Mesenchymal stem cell (in vitro differentiated cells and primary cell): Measurements from ENCODE around the gene CLCN4.

Experiments used
- DNase-seq: peaks from one replicate; pipeline ENCODE4 v3.0.0-alpha.2; 2013
- H2AFZ ChIP-seq: one replicate; pipeline ENCODE4 v1.6.1; 2013; ENCODE audit warnings: low read depth, mild to moderate bottlenecking, control low read depth, inconsistent platforms, low read length, moderate library complexity
- H2AK5ac ChIP-seq: 2 replicates; pipeline ENCODE4 v1.6.1; 2013; ENCODE audit warnings: low read length, moderate library complexity, mild to moderate bottlenecking, inconsistent platforms; ENCODE audit not compliant: severe bottlenecking
- H2BK120ac ChIP-seq: one replicate; pipeline ENCODE4 v1.6.1; 2013; ENCODE audit warnings: low read depth, mild to moderate bottlenecking, inconsistent platforms, low read length, moderate library complexity
- H2BK12ac ChIP-seq, 2 experiments: one replicate each; pipeline ENCODE4 v1.6.1; 2013; ENCODE audit warnings: inconsistent platforms in 2 of 2, low read length in 2 of 2, mild to moderate bottlenecking in 2 of 2, moderate library complexity in 2 of 2, control low read depth in 1 of 2
- H2BK15ac ChIP-seq: one replicate; pipeline ENCODE4 v1.6.1; 2013; ENCODE audit warnings: mild to moderate bottlenecking, low read depth, inconsistent platforms; ENCODE audit not compliant: poor library complexity, severe bottlenecking
- H2BK5ac ChIP-seq: 2 replicates; pipeline ENCODE4 v1.6.1; 2013; ENCODE audit warnings: low read depth, mild to moderate bottlenecking, low read length, control low read depth, inconsistent platforms; ENCODE audit not compliant: poor library complexity, severe bottlenecking
- H3K14ac ChIP-seq, 2 experiments: one replicate each; pipeline ENCODE4 v1.6.1; 2013; ENCODE audit warnings: inconsistent platforms in 2 of 2, low read length in 2 of 2, control low read depth in 1 of 2, mild to moderate bottlenecking in 1 of 2, moderate library complexity in 1 of 2
- H3K18ac ChIP-seq, 2 experiments: one replicate each; pipeline ENCODE4 v1.6.1; 2013; ENCODE audit warnings: inconsistent platforms in 2 of 2, low read length in 2 of 2, control low read depth in 1 of 2, low read depth in 1 of 2, mild to moderate bottlenecking in 1 of 2
- H3K23ac ChIP-seq, 2 experiments: one replicate each; pipeline ENCODE4 v1.6.1; 2013; ENCODE audit warnings: inconsistent platforms in 2 of 2, low read length in 2 of 2, mild to moderate bottlenecking in 2 of 2, moderate library complexity in 2 of 2, control low read depth in 1 of 2
- H3K27ac ChIP-seq: 2 replicates; pipeline ENCODE4 v1.5.1; 2013; ENCODE audit warnings: mild to moderate bottlenecking, moderate library complexity, low read length, control low read depth, inconsistent platforms; ENCODE audit not compliant: poor library complexity, severe bottlenecking
- H3K27me3 ChIP-seq, 2 experiments: 2 replicates each; pipeline versions ENCODE4 v1.6.1 to v1.7.0; 2013; ENCODE audit warnings: low read length in 2 of 2, mild to moderate bottlenecking in 2 of 2, moderate library complexity in 2 of 2, control low read depth in 1 of 2, inconsistent platforms in 1 of 2; ENCODE audit not compliant: control insufficient read depth in 1 of 2, insufficient read depth in 1 of 2
- H3K36me3 ChIP-seq, 2 experiments: 2 replicates each; pipeline versions ENCODE4 v1.6.1 to v1.7.0; 2013; ENCODE audit warnings: low read length in 2 of 2, control low read depth in 1 of 2, inconsistent platforms in 1 of 2, low read depth in 1 of 2, mild to moderate bottlenecking in 1 of 2; ENCODE audit not compliant: insufficient read depth in 2 of 2, control insufficient read depth in 1 of 2
- H3K4ac ChIP-seq, 2 experiments: one replicate each; pipeline ENCODE4 v1.6.1; 2013; ENCODE audit warnings: inconsistent platforms in 2 of 2, low read length in 2 of 2, mild to moderate bottlenecking in 2 of 2, moderate library complexity in 2 of 2, control low read depth in 1 of 2, low read depth in 1 of 2
- H3K4me1 ChIP-seq: 2 replicates; pipeline ENCODE4 v1.6.1; 2013; ENCODE audit warnings: low read depth, low read length, control low read depth; ENCODE audit not compliant: control insufficient read depth, insufficient read depth
- H3K4me2 ChIP-seq: 2 replicates; pipeline ENCODE4 v1.6.1; 2013; ENCODE audit warnings: low read length, mild to moderate bottlenecking, inconsistent platforms; ENCODE audit not compliant: poor library complexity, severe bottlenecking
- H3K4me3 ChIP-seq, 2 experiments: 2 replicates each; pipeline versions ENCODE4 v1.5.1 to v1.7.0; 2013; ENCODE audit warnings: low read length in 2 of 2, mild to moderate bottlenecking in 2 of 2, control low read depth in 1 of 2, low read depth in 1 of 2; ENCODE audit not compliant: insufficient read depth in 1 of 2
- H3K79me1 ChIP-seq: replicated peaks from 2 replicates; pipeline ENCODE4 v1.6.1; 2013; ENCODE audit warnings: mild to moderate bottlenecking, control low read depth, low read length, inconsistent platforms; ENCODE audit not compliant: poor library complexity, severe bottlenecking
- H3K9ac ChIP-seq: 2 replicates; pipeline ENCODE4 v1.7.0; 2013; ENCODE audit warnings: mild to moderate bottlenecking, low read length, moderate library complexity
- H3K9me3 ChIP-seq: 2 replicates; pipeline ENCODE4 v1.7.0; 2013; ENCODE audit warnings: mild to moderate bottlenecking, low read length; ENCODE audit not compliant: control insufficient read depth
- H4K8ac ChIP-seq: one replicate; pipeline ENCODE4 v1.6.1; 2013; ENCODE audit warnings: inconsistent platforms, mild to moderate bottlenecking, low read length, moderate library complexity
- H4K91ac ChIP-seq: one replicate; pipeline ENCODE4 v1.6.1; 2013; ENCODE audit warnings: mild to moderate bottlenecking, low read length, inconsistent platforms
- WGBS: methylation state at CpG from one replicate; pipeline ENCODE4 v1.1.7; 2013; ENCODE audit warnings: mixed read lengths; 5-methylcytosine and 5-hydroxymethylcytosine counted together

Gene CLCN4

DNA sequence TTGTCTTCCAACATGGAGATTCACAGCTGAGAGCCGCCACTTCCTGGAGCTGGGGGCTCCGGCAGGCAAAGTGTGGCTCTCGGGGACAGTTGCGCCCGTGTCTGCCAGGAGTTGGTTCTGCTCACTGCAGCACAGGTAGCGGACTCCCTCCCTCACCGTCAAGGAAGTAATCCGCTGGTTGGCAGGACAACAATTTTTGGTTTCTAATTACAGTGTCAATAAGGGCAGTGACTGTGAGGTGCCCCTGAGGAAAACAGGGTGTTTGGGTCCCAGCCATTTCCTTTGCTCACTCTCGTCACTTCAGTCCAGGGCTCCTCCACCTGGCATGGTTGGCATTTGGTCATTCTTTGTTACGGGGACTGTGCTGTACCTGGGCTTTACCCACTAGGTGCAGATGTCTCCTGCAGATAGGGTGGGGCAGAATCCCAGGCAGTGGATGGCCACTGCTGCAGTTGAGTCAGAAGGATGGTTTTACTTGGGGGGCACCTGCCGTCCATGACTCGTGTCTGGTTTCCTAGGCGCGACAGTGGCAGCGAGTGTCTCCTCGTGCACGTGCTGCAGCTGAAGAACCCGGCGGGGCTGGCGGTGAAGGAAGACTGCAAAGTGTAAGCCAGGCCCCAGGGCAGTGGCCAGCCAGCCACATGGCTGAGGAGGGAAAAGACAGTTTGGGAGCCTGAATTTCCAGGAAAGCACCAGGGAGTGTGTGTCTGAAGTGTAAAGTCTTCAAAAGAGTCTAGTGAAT, 32.1 kb upstream of the CLCN4 start:
- Histone ChIP-seq H4K91ac (no peak overlapping the region), H3K79me1 (peaks cover 16% of the 10 kb centered on the region), H2AFZ (no peak overlapping the region), H3K36me3 (peaks cover 17 to 56% of the 10 kb centered on the region in 2 experiments), H3K18ac (no peak overlapping the region), H3K27me3 (no peaks in the 10 kb centered on the region), H3K27ac (no peak overlapping the region), H2AK5ac (no peak overlapping the region), H3K4ac (no peak overlapping the region), H3K14ac (no peak overlapping the region), H3K4me2 (no peak overlapping the region), H3K9me3 (no peaks in the 10 kb centered on the region), H3K4me1 (no peaks in the 10 kb centered on the region), H3K4me3 (no peak overlapping the region), H3K23ac (no peak overlapping the region), H2BK15ac (no peak overlapping the region), H2BK120ac (no peak overlapping the region), H3K9ac (no peak overlapping the region), H2BK12ac (no peak overlapping the region), H2BK5ac (no peak overlapping the region), H4K8ac (no peak overlapping the region)
- DNase-seq = no peak
- WGBS = 98% methylated on average over 20 of the region's 20 CpGs

DNA sequence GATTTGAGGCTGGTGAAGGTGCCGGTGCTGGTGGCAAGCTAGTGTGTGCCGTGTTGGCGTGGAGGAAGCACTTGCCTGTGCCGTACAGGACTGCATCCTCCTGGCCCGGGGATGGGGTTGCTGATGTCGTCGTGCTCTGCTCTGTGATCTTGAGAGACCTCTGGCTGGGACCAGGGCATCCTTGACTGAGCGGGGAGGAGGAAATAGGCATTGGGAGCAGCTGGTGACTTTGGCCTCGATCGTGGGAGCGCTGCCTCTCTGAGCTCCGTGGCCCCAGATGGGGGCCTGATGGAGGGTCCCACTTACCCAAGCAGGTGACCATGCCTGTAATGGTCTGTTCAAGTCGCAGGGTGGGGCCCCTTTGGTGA, 31.5 kb upstream of the CLCN4 start:
- H3K9ac ChIP-seq = no peak overlapping the region
- no peaks in the 10 kb centered on the region for H3K9me3 ChIP-seq
- H3K23ac ChIP-seq = no peak overlapping the region
- 95% methylated on average over 13 of the region's 13 CpGs for WGBS
- no peak overlapping the region for H4K8ac ChIP-seq
- H3K79me1 ChIP-seq = peaks cover 16% of the 10 kb centered on the region
- H2BK5ac ChIP-seq = no peak overlapping the region
- H4K91ac ChIP-seq = no peak overlapping the region
- H3K27me3 ChIP-seq = no peaks in the 10 kb centered on the region
- H3K27ac ChIP-seq = no peak overlapping the region
- H2AK5ac ChIP-seq = no peak overlapping the region
- no peak overlapping the region for H3K14ac ChIP-seq
- no peak overlapping the region for H3K18ac ChIP-seq
- no peak overlapping the region for H3K4ac ChIP-seq
- H2BK15ac ChIP-seq = no peak overlapping the region
- no peak overlapping the region for H2BK120ac ChIP-seq
- H3K4me2 ChIP-seq = no peak overlapping the region
- no peak overlapping the region for H2AFZ ChIP-seq
- no peak overlapping the region for H3K4me3 ChIP-seq
- H3K4me1 ChIP-seq = no peaks in the 10 kb centered on the region
- H2BK12ac ChIP-seq = no peak overlapping the region
- no peak for DNase-seq
- peaks cover 17 to 61% of the 10 kb centered on the region in 2 experiments for H3K36me3 ChIP-seq

DNA sequence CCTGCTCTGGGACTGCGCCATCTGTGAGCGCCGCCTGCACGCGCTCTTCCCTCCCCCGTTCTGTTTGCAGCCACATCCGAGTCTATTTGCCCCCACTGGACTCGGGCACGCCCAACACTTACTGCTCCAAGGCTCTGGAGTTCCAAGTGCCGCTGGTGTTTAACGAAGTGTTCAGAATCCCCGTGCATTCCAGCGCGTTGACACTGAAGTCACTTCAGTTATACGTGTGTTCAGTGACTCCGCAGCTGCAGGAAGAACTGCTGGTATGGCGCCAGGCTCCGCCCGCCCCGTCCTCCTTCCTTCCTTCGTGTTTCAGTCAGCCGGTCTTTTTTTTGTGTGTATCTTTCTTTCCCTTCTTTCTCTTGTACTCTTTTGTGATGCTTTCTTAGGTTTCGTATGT, 30.7 kb upstream of the CLCN4 start:
- Histone ChIP-seq H2AFZ (no peak overlapping the region), H2BK15ac (no peak overlapping the region), H3K36me3 (peaks cover 15 to 61% of the 10 kb centered on the region in 2 experiments), H4K8ac (no peak overlapping the region), H3K23ac (no peak overlapping the region), H3K9ac (no peak overlapping the region), H3K4ac (no peak overlapping the region), H2BK12ac (no peak overlapping the region), H3K27ac (no peak overlapping the region), H3K4me1 (no peaks in the 10 kb centered on the region), H2BK5ac (no peak overlapping the region), H4K91ac (no peak overlapping the region), H3K4me3 (no peak overlapping the region), H3K79me1 (peaks cover 13% of the 10 kb centered on the region), H3K18ac (no peak overlapping the region), H2AK5ac (no peak overlapping the region), H3K9me3 (no peaks in the 10 kb centered on the region), H2BK120ac (no peak overlapping the region), H3K14ac (no peak overlapping the region), H3K27me3 (no peaks in the 10 kb centered on the region), H3K4me2 (no peak overlapping the region)
- no peak for DNase-seq
- WGBS = 94% methylated on average over 17 of the region's 23 CpGs

DNA sequence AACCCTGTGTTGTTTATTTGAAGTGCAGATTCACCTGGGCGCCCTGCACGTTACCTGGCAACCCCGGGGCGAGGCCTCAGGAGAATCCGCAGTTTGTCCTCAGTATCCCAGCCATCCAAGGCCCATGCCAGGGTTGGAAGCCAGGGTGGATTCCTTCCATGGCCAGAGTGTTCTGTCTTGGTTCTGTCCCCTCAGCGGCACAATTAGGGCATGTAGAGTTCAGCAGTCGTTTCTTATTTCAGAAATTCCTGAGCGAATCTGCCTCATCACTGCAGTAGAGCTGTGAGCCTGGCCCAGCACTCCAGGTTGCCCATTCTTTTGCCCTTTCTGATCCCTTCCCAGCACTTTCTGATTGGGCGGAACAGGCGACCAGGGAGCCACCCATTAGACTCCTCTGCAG, 29.9 kb upstream of the CLCN4 start:
- H2BK5ac ChIP-seq = no peak overlapping the region
- 100% methylated on average over 10 of the region's 10 CpGs for WGBS
- no peak overlapping the region for H2AK5ac ChIP-seq
- H3K27me3 ChIP-seq = no peaks in the 10 kb centered on the region
- H3K23ac ChIP-seq = no peak overlapping the region
- DNase-seq = no peak
- H3K36me3 ChIP-seq = peaks cover 17 to 54% of the 10 kb centered on the region in 2 experiments
- no peak overlapping the region for H3K27ac ChIP-seq
- H2BK120ac ChIP-seq = no peak overlapping the region
- no peak overlapping the region for H3K4me3 ChIP-seq
- no peak overlapping the region for H3K4ac ChIP-seq
- H3K9me3 ChIP-seq = no peaks in the 10 kb centered on the region
- no peak overlapping the region for H2BK12ac ChIP-seq
- no peaks in the 10 kb centered on the region for H3K4me1 ChIP-seq
- no peak overlapping the region for H2BK15ac ChIP-seq
- peaks cover 9% of the 10 kb centered on the region for H3K79me1 ChIP-seq
- H3K14ac ChIP-seq = no peak overlapping the region
- no peak overlapping the region for H3K18ac ChIP-seq
- H2AFZ ChIP-seq = no peak overlapping the region
- H3K9ac ChIP-seq = no peak overlapping the region
- no peak overlapping the region for H3K4me2 ChIP-seq
- no peak overlapping the region for H4K91ac ChIP-seq
- H4K8ac ChIP-seq = no peak overlapping the region
